ENCODE data around the gene KCNJ8. TPM values are rescaled to one million over a fixed set of nuclear protein-coding genes. Genes with fewer than 3 reads are reported as not detected.
A peak's percentile ranks its signal among the peaks of the same experiment; 100 is the strongest.

Gene KCNJ8
- total RNA-seq (2022), result not detected in 2 replicates
- not detected for Bru-seq, nascent RNA
- BruChase-seq, experiment 1, labeled RNA remaining after a 6-hour chase, result not detected
- BruChase-seq, experiment 2, labeled RNA remaining after a 2-hour chase, result not detected
- long read RNA-seq, result 0 reads

GRCh38 chr12:21774358-21775132, at the start of gene KCNJ8:
KCNJ8 (minus strand) TSS chr12:21774706; CDS start chr12:21773616, 1,090 bp downstream.
- H3K27me3 Mint-ChIP-seq (ENCODE audit: insufficient read depth, unreplicated experiment), result peaks cover 24% of the 10 kb centered on the region
- H3K4me3 Mint-ChIP-seq (ENCODE audit: unreplicated experiment), result no peak within 1 kb of the TSS
- H3K27ac Mint-ChIP-seq (ENCODE audit: low read depth, unreplicated experiment), result no peak within 1 kb of the TSS
- no TSS peak for BruUV-seq (replicated peaks)
- DNase-seq (ENCODE audit: unreplicated experiment), result no peak
- POLR2A ChIA-PET, result no interaction called here
- intact Hi-C loops (cut with micrococcal nuclease), result no loop called here
- no peaks in the 10 kb centered on the region for H3K4me1 Mint-ChIP-seq (ENCODE audit: insufficient read depth, unreplicated experiment)
- TF ChIP-seq CTCF (IDR thresholded peaks at IDR 0.05; ENCODE audit: unreplicated experiment), result no peak
- no peaks in the 10 kb centered on the region for H3K36me3 Mint-ChIP-seq (ENCODE audit: insufficient read depth, unreplicated experiment)
- no peaks in the 10 kb centered on the region for H3K9me3 Mint-ChIP-seq (ENCODE audit: unreplicated experiment)
- CTCF ChIA-PET, result interaction anchor here (0.6 kb wide), 1 partner anchor 214 kb away, joined by 3 read pairs; no protein-coding TSS in a partner anchor

DNA sequence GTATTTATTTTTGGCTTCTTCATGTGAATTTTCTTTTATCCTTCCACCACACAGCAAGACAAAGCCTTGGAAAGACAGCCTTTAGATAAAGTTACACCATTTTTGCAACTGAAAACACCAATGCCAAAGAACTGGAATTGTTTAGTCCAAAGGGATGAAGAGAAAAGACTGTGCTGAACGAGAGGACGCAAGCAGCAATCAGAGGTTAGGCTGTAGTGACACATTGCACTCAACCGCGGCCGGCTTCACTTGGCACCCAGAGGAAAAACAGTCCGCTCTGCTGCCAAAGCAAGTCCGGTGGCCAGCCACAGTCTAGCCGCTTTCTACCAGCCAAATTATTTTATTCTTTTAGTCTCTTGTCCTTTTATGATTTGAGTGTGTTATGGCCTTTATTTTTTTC, 49.1 kb upstream of the KCNJ8 start:
- Mint-ChIP-seq H3K9me3 (ENCODE audit: unreplicated experiment) (no peaks in the 10 kb centered on the region), H3K4me1 (ENCODE audit: insufficient read depth, unreplicated experiment) (peaks cover 15% of the 10 kb centered on the region), H3K27me3 (ENCODE audit: insufficient read depth, unreplicated experiment) (peaks cover 23% of the 10 kb centered on the region), H3K27ac (ENCODE audit: low read depth, unreplicated experiment) (no peak overlapping the region), H3K4me3 (ENCODE audit: unreplicated experiment) (no peak overlapping the region), H3K36me3 (ENCODE audit: insufficient read depth, unreplicated experiment) (no peaks in the 10 kb centered on the region)
- intact Hi-C loops (cut with micrococcal nuclease), result no loop called here
- no peak for TF ChIP-seq CTCF (IDR thresholded peaks at IDR 0.05; ENCODE audit: unreplicated experiment)
- no peak for DNase-seq (ENCODE audit: unreplicated experiment)
- ChIA-PET POLR2A (no interaction called here), CTCF (interaction anchor here (0.6 kb wide), 1 partner anchor 380 kb away, joined by 3 read pairs; no protein-coding TSS in a partner anchor)
- no TSS peak for BruUV-seq (replicated peaks)

GRCh38 chr12:21819678-21820077, 45.2 kb upstream of the KCNJ8 start:
- DNase-seq (ENCODE audit: unreplicated experiment), result no peak

More at GRCh38 chr12:21819678-21820077, 45.2 kb upstream of the KCNJ8 start:
- ChIA-PET CTCF (no interaction called here), POLR2A (no interaction called here)
- intact Hi-C loops (cut with micrococcal nuclease), result loop anchor here (10.0 kb wide), 1 partner anchor 45 kb away; no protein-coding TSS in a partner anchor
- TF ChIP-seq CTCF (IDR thresholded peaks at IDR 0.05; ENCODE audit: unreplicated experiment), result no peak
- Mint-ChIP-seq H3K9me3 (ENCODE audit: unreplicated experiment) (no peaks in the 10 kb centered on the region), H3K27me3 (ENCODE audit: insufficient read depth, unreplicated experiment) (peaks cover 13% of the 10 kb centered on the region), H3K36me3 (ENCODE audit: insufficient read depth, unreplicated experiment) (no peaks in the 10 kb centered on the region), H3K4me1 (ENCODE audit: insufficient read depth, unreplicated experiment) (peaks cover 16% of the 10 kb centered on the region), H3K27ac (ENCODE audit: low read depth, unreplicated experiment) (peak overlapping the region; percentile 50), H3K4me3 (ENCODE audit: unreplicated experiment) (no peak overlapping the region)
- BruUV-seq (replicated peaks), result no TSS peak

Data from MCF 10A (cell line).